Left lung (tissue), 10 donors: ENCODE data around the gene MFF. TPM values are rescaled to one million over a fixed set of nuclear protein-coding genes. Genes with fewer than 3 reads are reported as not detected.
A peak's percentile ranks its signal among the peaks of the same experiment; 100 is the strongest.
"Not testable (repeated sequence)": the region's sequence is repeated elsewhere in the genome, so short reads cannot be mapped to it uniquely, and the experiment has no call there.

Experiments
- ATAC-seq: fragments of 200-7000 bp; cut with Tn5 transposase; one replicate; pipeline ENCODE4 v1.9.1; 2020; ENCODE audit warnings: moderate library complexity
- DNase-seq, 4 donors: peaks; one replicate each; pipeline ENCODE4 v3.0.0-alpha.2; 2013 to 2020
- H3K27ac ChIP-seq, 2 donors: fragments of 200-600 bp; sonication (generic) in 1 of 2; one replicate each; pipeline versions ENCODE4 v1.5.0 to v1.8.0; 2020 to 2021
- H3K27me3 ChIP-seq, 2 donors: fragments of 200-600 bp; sonication (generic) in 1 of 2; one replicate each; pipeline versions ENCODE4 v1.5.0 to v1.8.0; 2020 to 2021
- H3K36me3 ChIP-seq, 2 donors: fragments of 200-600 bp; sonication (generic) in 1 of 2; one replicate each; pipeline versions ENCODE4 v1.5.0 to v1.8.0; 2020 to 2021
- H3K4me1 ChIP-seq, 2 donors: fragments of 200-600 bp; one replicate each; pipeline ENCODE4 v1.8.0; 2021
- H3K4me3 ChIP-seq, 2 donors: fragments of 200-600 bp; sonication (generic) in 1 of 2; one replicate each; pipeline versions ENCODE4 v1.5.0 to v1.8.0; 2020 to 2021; ENCODE audit warnings: mild to moderate bottlenecking in 1 of 2
- H3K9me3 ChIP-seq, 2 donors: fragments of 200-600 bp; sonication (generic) in 1 of 2; one replicate each; pipeline versions ENCODE4 v1.5.0 to v1.8.0; 2020 to 2021
- CTCF ChIP-seq, 2 donors: fragments of 200-600 bp; sonication (generic) in 1 of 2; IDR thresholded peaks; one replicate each; pipeline versions ENCODE4 v1.5.0 to v1.8.0; 2021; ENCODE audit warnings: antibody characterized with exemption in 2 of 2
- intact Hi-C, 2 donors: fragments of 100-400 bp; cut with DNase I; formaldehyde crosslinking; loops; one replicate each; pipeline versions ENCODE4 v1.11.2 to v1.14.2; 2022
- polyA plus RNA-seq, 6 donors: library from polyadenylated mRNA; unstranded; fragments of 120-200 nt; gene quantifications; one replicate each; pipeline ENCODE4 v1.2.1, GENCODE V29; 2013; ENCODE audit not compliant: insufficient read length in 6 of 6
- total RNA-seq, 2 donors: library from RNA; stranded (reverse); fragmentation: NEBNext Ultra II Directional; extraction: Animal tissue kit (Norgen Biotek cat#: 25700); gene quantifications; one replicate each; pipeline ENCODE4 v1.2.1, GENCODE V29; 2021
- donor health status: DM: no; HTN: yes; CAD: no.
- donor health status: DM: no; HTN: no; CAD: no.

Gene MFF
- total and polyA plus RNA-seq, 8 donors, result 53.2 to 124 (median 106) TPM

- H3K4me3 ChIP-seq, result no peak overlapping the region
Observed at GRCh38 chr2:227348324-227348723, 23.3 kb downstream of the MFF start.

GRCh38 chr2:227349989-227350612 is 25.1 kb downstream of the MFF start:
- TF ChIP-seq CTCF (IDR thresholded peaks at IDR 0.05), result no peak
- H3K4me1 ChIP-seq, result no peaks in the 10 kb centered on the region
- DNase-seq (no peak), ATAC-seq (no peak)
- no peaks in the 10 kb centered on the region for H3K9me3 ChIP-seq
- intact Hi-C loops, result no loop called here
- H3K36me3 ChIP-seq, result peaks cover 0 to 28% of the 10 kb centered on the region in 2 donors
- H3K27ac ChIP-seq, result no peak overlapping the region
- no peaks in the 10 kb centered on the region for H3K27me3 ChIP-seq
- no peak overlapping the region for H3K4me3 ChIP-seq

More at GRCh38 chr2:227348324-227348723, 23.3 kb downstream of the MFF start:
- no peak for ATAC-seq
- no peaks in the 10 kb centered on the region for H3K9me3 ChIP-seq
- intact Hi-C loops, result no loop called here
- no peak for TF ChIP-seq CTCF (IDR thresholded peaks at IDR 0.05)
- no peak for DNase-seq
- no peaks in the 10 kb centered on the region for H3K27me3 ChIP-seq
- no peak overlapping the region for H3K27ac ChIP-seq
- H3K36me3 ChIP-seq, result peaks cover 0 to 28% of the 10 kb centered on the region in 2 donors
- H3K4me1 ChIP-seq, result no peaks in the 10 kb centered on the region

GRCh38 chr2:227351639-227352038 is 26.6 kb downstream of the MFF start:
- intact Hi-C loops, result no loop called here
- no peak for ATAC-seq

GRCh38 chr2:227360351-227360750 is 35.3 kb downstream of the MFF start:
- DNase-seq (no peak), ATAC-seq (no peak)
- no peak for TF ChIP-seq CTCF (IDR thresholded peaks at IDR 0.05)
- peaks cover 0 to 59% of the 10 kb centered on the region in 2 donors for H3K36me3 ChIP-seq
- no peak overlapping the region for H3K27ac ChIP-seq
- no peak overlapping the region for H3K4me3 ChIP-seq
- H3K4me1 ChIP-seq, result no peaks in the 10 kb centered on the region
- intact Hi-C loops, result no loop called here
- no peaks in the 10 kb centered on the region for H3K9me3 ChIP-seq
- H3K27me3 ChIP-seq, result no peaks in the 10 kb centered on the region

More at GRCh38 chr2:227351639-227352038, 26.6 kb downstream of the MFF start:
- no peak for DNase-seq
- Histone ChIP-seq H3K27me3 (no peaks in the 10 kb centered on the region), H3K4me3 (no peak overlapping the region), H3K9me3 (no peaks in the 10 kb centered on the region), H3K4me1 (no peaks in the 10 kb centered on the region), H3K27ac (no peak overlapping the region), H3K36me3 (peaks cover 0 to 43% of the 10 kb centered on the region in 2 donors)
- no peak for TF ChIP-seq CTCF (IDR thresholded peaks at IDR 0.05)

GRCh38 chr2:227363756-227364155 is 38.7 kb downstream of the MFF start:
- H3K4me3 ChIP-seq, result no peak overlapping the region
- H3K9me3 ChIP-seq, result no peaks in the 10 kb centered on the region
- DNase-seq, result no peak
- H3K4me1 ChIP-seq, result peaks cover 0 to 25% of the 10 kb centered on the region in 2 donors
- H3K27ac ChIP-seq, result no peak overlapping the region
- H3K27me3 ChIP-seq, result no peaks in the 10 kb centered on the region
- no peak for ATAC-seq
- H3K36me3 ChIP-seq, result peaks cover 0 to 25% of the 10 kb centered on the region in 2 donors
- intact Hi-C loops, result no loop called here
- TF ChIP-seq CTCF (IDR thresholded peaks at IDR 0.05), result peak in 1 of 2 donors; percentile 22

GRCh38 chr2:227364585-227365263 is 39.7 kb downstream of the MFF start:
- DNase-seq, H3K9me3 ChIP-seq, ATAC-seq, H3K27me3 ChIP-seq, intact Hi-C loops, H3K4me3 ChIP-seq, H3K27ac ChIP-seq: not testable (repeated sequence)
- H3K4me1 ChIP-seq, result peaks cover 0 to 34% of the 10 kb centered on the region in 2 donors
- peaks cover 0 to 15% of the 10 kb centered on the region in 2 donors for H3K36me3 ChIP-seq
